HUES64 (cell line): Measurements from ENCODE around the gene MFAP4.

ENCODE experiments used
- H3K27ac ChIP-seq: 2 replicates; pipeline ENCODE4 v1.7.0; 2013; ENCODE audit warnings: low read depth, low read length, inconsistent platforms
- H3K27me3 ChIP-seq: 2 replicates; pipeline ENCODE4 v1.6.1; 2013; ENCODE audit warnings: mild to moderate bottlenecking, low read length; ENCODE audit not compliant: insufficient read depth
- H3K36me3 ChIP-seq: 2 replicates; pipeline ENCODE4 v1.6.1; 2013; ENCODE audit warnings: mild to moderate bottlenecking, low read length; ENCODE audit not compliant: insufficient read depth
- H3K4me1 ChIP-seq: 2 replicates; pipeline ENCODE4 v1.6.1; 2013; ENCODE audit warnings: mild to moderate bottlenecking, low read length, moderate library complexity; ENCODE audit not compliant: insufficient read depth
- H3K4me3 ChIP-seq: 2 replicates; pipeline ENCODE4 v1.5.1; 2013; ENCODE audit warnings: mild to moderate bottlenecking, low read length, moderate library complexity
- H3K9ac ChIP-seq: 2 replicates; pipeline ENCODE4 v1.6.1; 2013; ENCODE audit warnings: mild to moderate bottlenecking, low read depth, low read length
- H3K9me3 ChIP-seq: 2 replicates; pipeline ENCODE4 v1.6.1; 2013; ENCODE audit warnings: low read depth, low read length; ENCODE audit not compliant: insufficient read depth
- WGBS: fragments of 150-250, 120-280 bp; methylation state at CpG from one replicate; pipeline ENCODE4 v1.1.7; 2013; ENCODE audit warnings: missing lambda C conversion rate; 5-methylcytosine and 5-hydroxymethylcytosine counted together

Gene MFAP4

DNA sequence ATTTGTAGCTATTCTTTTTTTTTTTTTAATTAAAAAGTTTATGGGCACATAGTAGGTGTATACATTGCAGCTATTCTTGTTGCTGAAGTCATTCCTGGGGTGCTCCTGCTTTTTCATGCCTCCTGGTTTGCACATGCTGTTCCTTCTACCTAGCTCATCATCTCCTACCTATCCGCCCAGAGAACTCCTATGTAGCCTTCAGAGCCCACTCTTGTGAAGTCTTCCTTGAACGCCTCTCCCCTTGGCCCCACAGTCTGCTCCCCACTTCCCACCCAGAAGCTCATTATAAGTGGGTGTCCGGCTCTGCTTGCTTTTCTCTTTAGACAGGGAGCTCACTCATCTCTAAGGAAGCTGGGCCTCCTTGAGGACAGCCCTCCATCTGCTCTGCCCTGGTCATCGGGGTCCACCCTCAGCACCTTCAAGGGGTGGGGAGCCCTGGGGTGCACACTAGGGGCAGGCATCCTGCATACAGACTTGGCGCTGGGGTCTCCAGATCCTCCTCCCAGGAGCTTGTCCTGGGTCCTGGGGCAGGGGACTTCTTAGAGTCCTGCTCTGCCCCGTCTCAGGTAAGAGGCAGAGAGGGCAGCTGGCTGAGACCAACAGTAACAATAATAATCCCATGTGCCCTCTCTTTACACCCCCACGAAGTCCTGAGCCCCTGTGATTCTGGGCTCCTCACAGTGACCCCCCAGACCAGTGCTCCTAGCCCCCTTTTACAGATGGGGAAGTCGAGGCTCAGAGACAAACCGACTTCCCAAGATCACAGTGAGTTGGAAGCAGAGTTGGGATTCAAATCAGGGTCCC lies 21.0 kb downstream of the MFAP4 start:
- Histone ChIP-seq H3K4me1 (no peaks in the 10 kb centered on the region), H3K9ac (no peak overlapping the region), H3K9me3 (no peaks in the 10 kb centered on the region), H3K4me3 (no peak overlapping the region), H3K27ac (no peak overlapping the region), H3K27me3 (no peaks in the 10 kb centered on the region), H3K36me3 (no peaks in the 10 kb centered on the region)
- 85% methylated on average over 9 of the region's 9 CpGs for WGBS

GRCh38 chr17:19365499-19365817 lies 21.5 kb downstream of the MFAP4 start:
- no peak overlapping the region for H3K9ac ChIP-seq
- no peaks in the 10 kb centered on the region for H3K27me3 ChIP-seq
- H3K36me3 ChIP-seq: no peaks in the 10 kb centered on the region
- WGBS: 95% methylated on average over 4 of the region's 4 CpGs
- H3K9me3 ChIP-seq: no peaks in the 10 kb centered on the region
- H3K27ac ChIP-seq: no peak overlapping the region
- H3K4me1 ChIP-seq: no peaks in the 10 kb centered on the region
- H3K4me3 ChIP-seq: no peak overlapping the region

DNA sequence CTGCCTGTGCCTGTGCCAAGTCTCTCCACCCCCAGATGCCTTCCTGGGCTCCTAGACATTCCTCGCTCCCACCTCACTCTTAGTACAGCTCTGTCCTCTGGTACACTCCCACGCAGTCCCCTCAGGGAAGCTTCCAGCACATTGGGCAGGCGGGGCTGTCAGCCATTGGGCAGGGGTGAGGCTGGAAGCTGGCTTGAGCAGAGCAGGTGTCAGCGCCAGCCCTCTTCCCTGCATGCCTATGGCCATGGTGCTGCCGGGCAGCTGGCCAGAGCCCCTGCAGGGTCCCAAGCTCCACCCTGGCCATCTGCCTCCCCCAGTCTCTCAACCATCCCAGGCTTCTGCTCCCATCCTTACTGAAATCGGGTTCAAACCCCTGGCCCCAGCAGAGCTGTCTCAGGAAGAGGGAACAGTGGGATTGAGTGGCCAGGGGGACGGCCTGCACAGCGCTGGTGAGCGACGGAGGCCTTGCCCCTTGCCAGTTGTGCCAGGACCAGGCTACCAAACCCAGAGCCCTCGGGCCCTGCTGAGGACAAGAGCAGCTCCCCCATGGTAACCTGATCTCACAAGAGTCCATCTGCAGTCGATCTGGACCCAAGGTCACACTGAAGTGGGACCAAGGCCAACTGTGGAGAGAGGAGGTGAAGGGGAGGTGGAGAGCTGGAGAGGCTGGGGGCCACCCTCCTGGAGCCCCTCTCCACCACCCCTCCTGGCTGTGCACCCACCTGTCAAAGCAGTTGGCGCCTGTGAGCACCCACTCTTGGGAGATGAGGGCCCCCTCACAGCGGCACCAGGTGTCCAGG lies 22.1 kb downstream of the MFAP4 start:
- Histone ChIP-seq H3K4me1 (no peaks in the 10 kb centered on the region), H3K4me3 (no peak overlapping the region), H3K9ac (no peak overlapping the region; the same call in 1 of the 2 replicates), H3K36me3 (no peaks in the 10 kb centered on the region), H3K27me3 (no peaks in the 10 kb centered on the region), H3K27ac (no peak overlapping the region), H3K9me3 (no peaks in the 10 kb centered on the region)
- 89% methylated on average over 14 of the region's 14 CpGs for WGBS

GRCh38 chr17:19363460-19364035 lies 23.4 kb downstream of the MFAP4 start:
- WGBS: 67% methylated on average over 6 of the region's 6 CpGs
- H3K4me3 ChIP-seq: no peak overlapping the region

GRCh38 chr17:19363114-19363438 lies 23.9 kb downstream of the MFAP4 start:
- no peaks in the 10 kb centered on the region for H3K9me3 ChIP-seq
- no peaks in the 10 kb centered on the region for H3K4me1 ChIP-seq
- H3K27me3 ChIP-seq: no peaks in the 10 kb centered on the region
- no peak overlapping the region for H3K27ac ChIP-seq
- H3K36me3 ChIP-seq: peaks cover under 1% of the 10 kb centered on the region; the same call in 1 of the 2 replicates
- peak overlapping the region; percentile 75 for H3K4me3 ChIP-seq
- 43% methylated on average over 14 of the region's 14 CpGs for WGBS
- H3K9ac ChIP-seq: no peak overlapping the region

More at GRCh38 chr17:19363460-19364035, 23.4 kb downstream of the MFAP4 start:
- no peaks in the 10 kb centered on the region for H3K27me3 ChIP-seq
- no peak overlapping the region for H3K27ac ChIP-seq
- no peaks in the 10 kb centered on the region for H3K4me1 ChIP-seq
- no peaks in the 10 kb centered on the region for H3K9me3 ChIP-seq
- no peak overlapping the region for H3K9ac ChIP-seq
- no peaks in the 10 kb centered on the region for H3K36me3 ChIP-seq

DNA sequence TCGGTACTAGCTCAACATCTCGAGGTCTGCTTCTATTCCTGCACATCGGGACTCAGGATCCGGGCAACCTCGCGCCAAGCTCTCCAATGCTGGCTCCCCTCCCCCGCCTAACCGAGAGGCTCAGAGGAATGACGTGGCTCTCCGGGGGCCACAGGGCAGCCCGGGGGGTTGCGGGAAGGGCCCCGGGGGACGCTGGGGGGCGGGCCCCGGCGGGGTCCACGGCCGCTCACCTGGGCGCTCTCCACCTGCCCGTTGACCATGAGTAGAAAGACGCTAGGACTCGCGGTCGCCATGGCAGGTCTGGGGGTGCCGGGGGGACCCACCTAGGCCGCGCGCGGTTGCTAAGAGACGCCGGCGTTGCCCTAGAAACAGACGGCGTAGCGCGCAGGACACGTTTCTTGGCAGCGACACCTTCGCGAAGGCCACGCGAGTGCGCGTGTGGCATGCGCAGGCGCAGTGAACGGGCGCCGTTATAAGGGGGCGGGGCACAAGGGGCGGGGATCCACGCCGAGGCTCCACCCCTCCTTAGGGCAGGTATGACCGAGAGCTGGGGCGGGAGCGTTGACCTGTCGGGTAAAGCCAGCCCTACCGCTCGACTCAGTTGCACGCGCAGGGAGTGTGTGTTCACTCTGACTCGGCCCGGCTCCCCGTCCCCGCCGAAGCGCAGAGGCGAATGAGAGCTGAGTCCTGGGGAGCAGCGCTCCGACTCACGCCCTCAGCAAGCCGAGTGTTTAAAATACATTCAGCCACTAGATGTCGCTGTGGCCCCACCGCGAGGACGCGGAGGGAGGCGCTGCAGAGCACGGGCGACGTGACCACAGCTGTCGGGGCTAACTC lies 24.5 kb downstream of the MFAP4 start, which contains the start of gene B9D1:
Gene B9D1, minus strand, starts transcription at position 447 of the 837 bp plus-strand sequence. Its CDS starts 154 bp downstream, at position 293.
- WGBS: under 1% methylated on average over 83 of the region's 83 CpGs
- Histone ChIP-seq H3K27ac (peak within 1 kb of the TSS; percentile 77), H3K27me3 (no peaks in the 10 kb centered on the region), H3K36me3 (peaks cover 6% of the 10 kb centered on the region; the same call in 1 of the 2 replicates), H3K9ac (peak within 1 kb of the TSS; percentile 54), H3K9me3 (no peaks in the 10 kb centered on the region), H3K4me3 (peak within 1 kb of the TSS; percentile 75), H3K4me1 (no peaks in the 10 kb centered on the region)

- H3K27me3 ChIP-seq: no peaks in the 10 kb centered on the region
- peak overlapping the region; percentile 75 for H3K4me3 ChIP-seq
- 26% methylated on average over 16 of the region's 16 CpGs for WGBS
- no peaks in the 10 kb centered on the region for H3K4me1 ChIP-seq
- peaks cover 11% of the 10 kb centered on the region; the same call in 1 of the 2 replicates for H3K36me3 ChIP-seq
- peak overlapping the region; percentile 77 for H3K27ac ChIP-seq
- no peaks in the 10 kb centered on the region for H3K9me3 ChIP-seq
- H3K9ac ChIP-seq: peak overlapping the region; percentile 48
Measured at GRCh38 chr17:19361944-19362276, 25.1 kb downstream of the MFAP4 start.

DNA sequence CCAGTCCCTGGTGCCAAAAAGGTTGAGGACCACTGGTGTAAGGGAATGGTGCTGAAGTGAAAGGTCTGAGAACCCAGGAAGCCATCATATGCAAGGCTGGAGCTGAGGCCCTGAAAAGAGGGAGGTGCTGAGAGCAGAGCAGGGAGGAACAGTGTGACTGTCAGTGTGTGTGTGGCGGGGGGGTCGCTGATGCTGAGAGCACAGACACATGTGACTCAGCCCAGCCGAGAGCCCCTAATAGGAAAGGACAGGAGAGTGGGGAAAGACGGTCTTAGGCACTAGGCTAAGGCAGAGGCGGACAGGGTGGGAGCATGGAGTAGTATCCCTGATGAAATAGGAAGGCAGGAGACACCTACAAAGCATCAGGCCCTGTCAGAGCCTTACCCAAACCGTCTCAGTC lies 25.7 kb downstream of the MFAP4 start:
- H3K4me1 ChIP-seq: no peaks in the 10 kb centered on the region
- H3K4me3 ChIP-seq: peak overlapping the region; percentile 75
- H3K9ac ChIP-seq: no peak overlapping the region
- H3K27ac ChIP-seq: no peak overlapping the region
- no peaks in the 10 kb centered on the region for H3K27me3 ChIP-seq
- H3K36me3 ChIP-seq: peaks cover 11% of the 10 kb centered on the region; the same call in 1 of the 2 replicates
- 79% methylated on average over 5 of the region's 6 CpGs for WGBS
- H3K9me3 ChIP-seq: no peaks in the 10 kb centered on the region

- WGBS: 93% methylated on average over 8 of the region's 8 CpGs
- Histone ChIP-seq H3K27me3 (no peaks in the 10 kb centered on the region), H3K36me3 (peaks cover 11% of the 10 kb centered on the region; the same call in 1 of the 2 replicates), H3K4me1 (no peaks in the 10 kb centered on the region), H3K4me3 (no peak overlapping the region), H3K9ac (no peak overlapping the region), H3K27ac (no peak overlapping the region), H3K9me3 (no peaks in the 10 kb centered on the region)
Measured at GRCh38 chr17:19360772-19361171, 26.2 kb downstream of the MFAP4 start.

DNA sequence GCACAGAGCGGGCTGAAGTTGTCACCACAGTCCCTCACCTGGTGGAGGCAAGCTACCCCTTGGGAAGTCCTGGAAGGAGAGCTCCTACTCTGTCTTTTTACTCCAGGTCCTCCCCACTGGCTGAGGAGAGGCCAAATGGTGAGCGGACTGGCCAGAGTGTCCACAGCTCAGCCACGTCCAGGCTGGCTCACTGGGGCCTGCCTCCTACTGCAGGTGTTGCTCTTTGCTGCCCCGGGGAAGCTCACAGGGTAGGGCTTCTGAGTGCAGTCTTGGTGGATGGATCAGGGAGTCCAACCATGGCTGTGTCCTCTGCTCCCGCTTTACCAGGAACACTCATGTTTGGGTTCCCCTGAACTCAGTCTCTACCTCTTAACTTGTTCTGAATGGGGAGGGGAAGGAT lies 27.1 kb downstream of the MFAP4 start:
- peaks cover 11% of the 10 kb centered on the region; the same call in 1 of the 2 replicates for H3K36me3 ChIP-seq
- no peak overlapping the region for H3K4me3 ChIP-seq
- 96% methylated on average over 5 of the region's 5 CpGs for WGBS

More for the DNA sequence above, 27.1 kb downstream of the MFAP4 start:
- Histone ChIP-seq H3K27ac (no peak overlapping the region), H3K4me1 (no peaks in the 10 kb centered on the region), H3K27me3 (no peaks in the 10 kb centered on the region), H3K9me3 (no peaks in the 10 kb centered on the region), H3K9ac (no peak overlapping the region)
